GM18867 (cell line): ENCODE data around the gene CA5A.
A peak's percentile ranks its signal among the peaks of the same experiment; 100 is the strongest.
"Not testable (repeated sequence)": the region's sequence is repeated elsewhere in the genome, so short reads cannot be mapped to it uniquely, and the experiment has no call there.

ENCODE experiments used
- ATAC-seq: cut with Tn5 transposase; IDR thresholded peaks from one replicate; pipeline ENCODE4 v1.9.1; 2021; ENCODE audit warnings: mild to moderate bottlenecking, moderate library complexity; ENCODE audit not compliant: unreplicated experiment

Gene CA5A

GRCh38 chr16:87870418-87871291 lies 65.7 kb downstream of the CA5A start:
- not testable (repeated sequence) for ATAC-seq

- not testable (repeated sequence) for ATAC-seq
These were observed 66.4 kb downstream of the CA5A start for GRCh38 chr16:87869879-87870417.

DNA sequence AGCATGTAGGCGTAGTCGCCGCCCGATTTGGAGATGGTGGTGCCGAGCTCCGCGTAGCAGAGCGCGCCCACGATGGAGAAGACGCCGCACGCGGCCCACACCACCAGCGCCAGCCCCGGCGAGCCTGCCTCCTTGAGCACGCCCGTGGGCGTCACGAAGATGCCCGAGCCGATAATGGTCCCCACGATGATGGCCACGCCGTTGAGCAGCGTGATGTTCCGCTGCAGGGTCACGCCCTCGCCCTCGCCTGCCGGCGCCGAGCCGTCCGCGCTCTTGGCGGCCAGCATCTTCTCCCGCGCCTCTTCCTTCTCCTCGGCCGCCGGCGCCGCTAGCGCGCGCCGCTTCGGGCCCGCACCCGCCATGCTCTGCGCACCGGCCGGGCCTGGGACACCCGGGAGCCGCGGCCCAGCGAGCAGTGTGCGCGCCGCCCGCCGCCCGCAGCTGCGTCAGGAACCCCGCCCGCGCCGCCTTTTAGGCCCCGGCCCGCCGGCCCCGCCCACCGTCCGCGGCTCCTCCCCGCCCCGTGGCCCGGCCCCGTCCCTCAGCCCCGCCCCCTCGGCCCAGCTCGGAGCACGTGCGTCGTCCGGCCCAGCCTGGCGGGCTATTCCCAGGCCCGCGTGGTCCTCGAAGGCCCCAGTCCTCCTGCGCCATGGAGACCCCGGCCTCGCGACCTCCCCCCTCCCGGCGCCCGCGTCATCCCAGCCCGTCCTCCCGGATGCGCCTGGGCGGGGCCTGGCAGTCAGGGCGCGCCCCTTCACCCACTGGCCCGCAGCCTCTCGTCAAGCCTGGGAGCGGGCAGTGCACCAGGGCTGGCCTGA lies 67.1 kb downstream of the CA5A start, which contains the start of gene SLC7A5:
Gene SLC7A5 (minus strand): TSS at position 447 of the 818 bp plus-strand sequence. CDS start 85 bp downstream, at position 362.
- ATAC-seq: peak; percentile 70

DNA sequence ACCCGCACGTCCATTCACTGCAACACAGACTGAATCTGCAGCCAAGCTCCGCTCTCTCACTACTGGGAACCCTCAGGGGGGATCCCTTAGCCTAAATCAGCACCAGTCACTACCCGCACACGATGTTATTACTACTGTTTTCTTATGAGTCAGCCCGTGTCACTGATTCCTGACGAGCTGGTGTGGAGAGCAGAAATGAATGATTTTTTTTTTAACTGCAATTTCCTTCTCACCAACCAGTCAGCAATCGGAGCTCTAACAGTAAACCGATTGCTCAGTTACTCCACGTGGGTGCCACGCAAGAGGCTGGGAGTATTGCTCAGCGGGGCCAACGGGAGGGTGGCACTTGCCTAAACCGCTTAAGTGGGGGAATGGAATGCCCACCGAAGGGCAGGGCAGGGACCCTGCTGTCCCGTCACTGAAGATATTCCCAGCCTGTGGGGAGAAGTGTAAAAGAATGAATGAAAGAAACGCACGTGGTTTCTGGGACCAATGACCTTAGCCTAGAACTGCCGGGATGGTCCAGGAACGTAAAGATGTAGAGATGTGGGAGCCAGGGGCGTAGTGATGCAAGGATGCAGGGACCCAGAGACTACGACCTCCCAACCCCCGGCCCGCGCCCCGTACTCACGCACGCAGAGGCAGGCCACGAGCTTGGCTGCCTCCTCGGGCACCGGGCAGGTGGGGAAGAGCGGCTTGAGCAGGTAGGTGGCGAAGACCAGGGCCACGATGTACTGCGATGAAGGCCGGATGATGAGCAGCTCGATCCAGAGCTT lies 67.9 kb downstream of the CA5A start:
- peak; percentile 15 for ATAC-seq

- not testable (repeated sequence) for ATAC-seq
These were observed 70.3 kb downstream of the CA5A start for GRCh38 chr16:87865902-87866555.

GRCh38 chr16:87864331-87864989 lies 71.9 kb downstream of the CA5A start:
- ATAC-seq: no peak

GRCh38 chr16:87863327-87863635 lies 73.0 kb downstream of the CA5A start:
- not testable (repeated sequence) for ATAC-seq

- ATAC-seq: not testable (repeated sequence)
These were observed 73.6 kb downstream of the CA5A start for GRCh38 chr16:87862597-87863326.

DNA sequence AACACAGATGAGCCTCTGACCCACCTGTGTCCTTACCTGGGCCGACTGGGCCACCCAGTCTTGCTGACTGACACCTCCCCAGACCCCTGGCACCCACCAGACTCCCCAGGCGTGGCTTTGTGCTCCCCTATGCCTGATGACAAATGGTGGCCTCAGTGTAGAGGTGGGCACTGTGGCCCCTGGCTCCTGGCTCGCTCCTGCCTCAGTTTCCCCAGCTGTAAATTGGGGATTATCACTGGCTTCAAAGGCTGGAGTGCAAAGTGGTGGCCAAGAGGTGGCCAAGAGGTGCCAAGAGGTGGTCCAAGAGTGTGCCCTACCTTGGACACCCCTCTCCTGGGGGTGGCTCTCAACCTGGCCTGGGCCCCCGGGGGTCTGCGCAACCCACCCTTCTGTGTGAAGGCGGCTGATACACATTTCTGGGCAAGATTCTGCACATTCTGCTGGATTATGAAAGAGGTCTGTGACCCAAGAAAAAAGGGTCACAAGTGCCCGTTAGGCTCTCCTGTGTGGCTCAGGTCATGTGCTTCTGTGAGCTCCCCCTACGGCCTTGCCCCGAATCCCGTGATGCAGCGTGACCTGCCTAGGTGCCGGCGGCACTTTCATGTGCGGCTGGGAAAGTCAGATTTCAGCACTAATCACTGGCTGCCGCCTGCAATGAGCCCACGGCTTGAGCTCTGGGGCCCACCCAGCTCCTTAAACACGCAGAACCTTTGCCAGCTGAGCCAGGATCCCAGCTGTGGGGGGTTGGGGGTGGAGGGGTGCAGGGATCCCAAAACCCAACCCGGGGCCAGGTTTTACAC lies 74.8 kb downstream of the CA5A start:
- not testable (repeated sequence) for ATAC-seq

- no peak for ATAC-seq
These were observed 75.6 kb downstream of the CA5A start for GRCh38 chr16:87860553-87861299.

DNA sequence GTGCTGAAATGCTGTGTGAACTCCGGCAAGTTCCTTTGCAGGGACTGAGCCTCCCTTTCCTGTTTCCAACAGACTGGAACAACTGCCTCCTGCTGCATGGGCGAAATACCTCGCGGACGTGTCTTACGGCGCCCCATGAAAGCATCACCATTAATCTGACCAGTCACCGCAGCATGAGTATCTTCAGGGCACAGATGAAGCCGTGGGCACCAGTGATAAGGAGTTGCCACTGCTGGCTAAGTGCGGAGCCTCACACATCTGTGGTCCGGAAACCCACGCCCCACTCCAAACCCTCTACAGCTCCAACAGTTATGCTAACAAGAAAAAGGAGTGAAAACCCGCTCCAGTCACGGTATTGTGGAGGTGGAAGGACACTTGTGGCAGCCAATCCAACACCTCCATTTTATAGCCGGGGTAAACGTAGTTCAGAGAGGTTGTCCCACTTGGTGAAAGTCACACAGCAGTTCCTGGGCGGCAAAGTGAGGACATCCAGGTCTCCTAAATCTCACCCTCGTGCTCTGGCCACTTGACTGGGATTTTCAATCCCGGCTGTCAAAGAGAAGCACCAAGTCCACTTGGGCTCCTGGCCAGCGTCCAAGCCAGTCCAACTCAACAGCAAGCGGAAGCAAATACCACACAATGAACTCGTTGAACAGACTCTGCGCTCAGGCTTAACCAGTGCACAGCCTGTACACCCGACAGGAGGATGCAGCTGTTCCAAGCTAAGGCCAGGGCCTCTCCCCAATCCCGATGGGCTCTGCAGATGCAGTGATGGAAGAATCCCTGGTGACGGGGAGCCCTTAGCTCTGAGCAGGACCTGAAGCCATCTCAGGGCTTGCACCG lies 78.0 kb downstream of the CA5A start:
- not testable (repeated sequence) for ATAC-seq

- ATAC-seq: no peak
These were observed 79.5 kb downstream of the CA5A start for GRCh38 chr16:87856791-87857228.

- no peak for ATAC-seq
These were observed 80.2 kb downstream of the CA5A start for GRCh38 chr16:87855852-87856715.

DNA sequence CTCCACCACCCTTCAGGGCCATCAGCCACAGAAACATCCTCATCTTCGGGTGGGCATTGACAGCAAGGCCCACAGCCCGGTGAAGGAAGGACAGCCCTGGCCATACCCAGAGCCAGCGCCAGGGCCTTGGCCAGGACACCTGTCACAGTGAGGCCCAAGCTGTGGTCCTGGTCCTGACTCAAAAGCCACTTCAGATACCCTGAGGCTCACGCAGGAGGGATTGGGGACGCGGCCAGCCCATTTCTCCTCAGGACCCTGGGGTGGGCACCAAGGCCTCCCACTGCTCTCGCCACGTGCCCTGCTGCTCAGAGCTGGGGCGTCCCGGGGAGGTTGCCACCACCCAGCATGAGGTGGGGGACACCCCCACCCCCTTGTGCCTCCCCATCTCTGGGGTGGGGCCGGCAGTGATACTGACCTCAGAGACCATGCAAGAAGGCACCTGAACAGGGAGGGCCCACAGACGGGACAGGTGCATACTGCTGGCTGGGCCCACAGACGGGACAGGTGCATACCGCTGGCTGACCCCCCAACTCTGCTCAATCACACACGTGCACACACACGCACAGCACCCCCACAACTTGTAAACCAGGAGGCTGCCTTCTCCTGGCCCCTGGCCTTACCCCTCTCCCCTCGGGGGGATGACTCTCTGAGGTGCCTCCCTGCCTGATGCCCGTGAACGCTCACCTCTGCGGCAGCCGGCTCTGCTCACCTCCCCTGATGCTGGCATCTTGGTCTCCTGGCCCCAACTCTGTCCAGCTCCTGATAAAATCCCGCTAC lies 81.2 kb downstream of the CA5A start:
- no peak for ATAC-seq
